Activated CD4-positive, alpha-beta T cell treated with anti-CD3 and anti-CD28 coated beads, Interleukin-10, Interleukin-2, amounts not matched to agents 100 ng/mL and 50 ng/mL, durations not matched to agents 16 hours and 8 hours (primary cell): ENCODE data around the gene SMARCAL1.

Experiments
- DNase-seq: peaks from one replicate; pipeline ENCODE4 v3.0.0-alpha.2; 2020

SMARCAL1 gene

GRCh38 chr2:216392945-216393840 is 19.1 kb upstream of the SMARCAL1 start:
- DNase-seq: no peak

DNA sequence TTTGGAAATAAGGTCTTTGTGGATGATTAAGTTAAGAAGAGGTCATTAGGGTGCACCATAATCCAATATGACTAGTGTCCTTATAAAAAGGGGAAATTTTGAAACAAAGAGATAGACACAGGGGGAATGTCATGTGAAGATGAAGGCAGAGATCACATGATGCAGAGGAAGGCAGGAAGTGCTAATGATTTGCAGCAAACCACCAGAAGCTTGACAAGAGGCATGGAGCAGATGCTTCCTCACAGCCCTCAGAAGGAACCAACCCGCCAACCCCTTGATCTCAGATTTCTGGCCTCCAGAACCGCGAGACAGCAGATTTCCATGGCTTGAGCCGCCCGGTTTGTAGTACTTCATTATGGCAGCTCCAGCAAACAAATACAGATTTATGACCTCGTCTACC is 17.4 kb upstream of the SMARCAL1 start:
- DNase-seq: no peak

DNA sequence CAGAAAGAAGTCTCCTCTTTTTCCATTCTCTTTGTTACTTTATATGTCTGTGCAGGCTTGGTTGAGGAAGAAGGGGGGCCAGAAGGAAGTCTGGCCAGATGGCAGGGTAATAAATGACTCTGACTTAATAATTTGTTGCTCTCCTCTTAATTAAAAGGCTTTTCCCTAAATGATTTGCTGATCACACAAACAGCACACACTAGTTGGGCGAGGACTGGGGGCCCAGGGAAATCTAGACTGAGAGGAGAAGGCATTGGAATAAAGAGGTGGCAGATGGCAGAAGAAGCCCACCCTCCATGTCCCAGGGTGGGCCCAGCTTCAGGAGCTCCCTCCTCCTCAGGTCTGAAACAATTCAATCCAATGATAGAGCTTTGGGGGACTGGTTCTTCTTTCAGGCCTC is 12.7 kb upstream of the SMARCAL1 start:
- DNase-seq: no peak

DNA sequence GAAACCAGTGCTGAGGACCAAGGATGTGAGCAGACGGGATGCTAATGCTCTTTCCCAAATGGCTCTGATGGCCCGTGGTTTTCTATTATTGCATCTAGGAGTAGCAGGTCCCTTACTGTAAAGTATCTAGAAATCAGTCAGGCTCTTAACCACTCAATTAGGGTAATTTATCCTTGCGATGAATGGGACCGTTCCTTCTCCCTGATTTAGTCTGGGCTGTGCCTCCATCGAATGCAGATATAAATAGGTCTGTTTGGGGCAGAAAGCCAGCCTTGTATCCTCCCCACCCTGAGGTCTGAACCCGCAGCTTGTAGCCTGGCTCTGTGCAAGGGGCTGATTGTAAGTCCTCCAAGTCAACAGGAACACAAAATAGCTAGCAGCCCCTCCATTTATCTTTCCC is 9.5 kb upstream of the SMARCAL1 start:
- DNase-seq: no peak

DNA sequence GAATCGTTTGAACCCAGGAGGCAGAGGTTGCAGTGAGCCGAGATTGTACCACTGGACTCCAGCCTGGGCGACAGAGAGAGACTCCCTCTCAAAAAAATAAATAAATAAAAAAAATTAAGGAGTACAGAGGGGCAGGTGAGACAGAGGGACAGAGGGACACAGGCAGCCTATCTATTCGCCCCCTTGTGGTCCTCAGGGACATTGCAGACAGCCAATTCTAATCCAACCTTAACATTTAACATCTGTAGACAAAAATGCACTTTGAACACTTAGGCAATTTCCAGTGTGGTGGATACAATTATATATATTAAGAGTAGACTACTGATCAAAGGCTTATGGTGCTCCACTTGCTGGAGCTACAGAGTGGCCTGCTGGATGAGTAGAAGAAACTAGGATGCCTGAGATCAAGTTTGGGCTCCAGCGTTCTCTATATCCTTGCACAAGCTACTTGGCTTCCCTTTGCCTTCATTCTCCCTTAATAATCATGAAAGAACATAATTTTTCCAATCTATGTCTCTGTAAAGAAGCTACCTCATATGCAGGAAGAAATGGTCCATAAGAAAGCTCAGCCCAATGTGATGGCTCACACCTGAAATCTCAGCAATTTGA is 8.2 kb upstream of the SMARCAL1 start:
- DNase-seq: peak; percentile 51

- DNase-seq: no peak
These were observed 6.7 kb upstream of the SMARCAL1 start for GRCh38 chr2:216405588-216405987.

DNA sequence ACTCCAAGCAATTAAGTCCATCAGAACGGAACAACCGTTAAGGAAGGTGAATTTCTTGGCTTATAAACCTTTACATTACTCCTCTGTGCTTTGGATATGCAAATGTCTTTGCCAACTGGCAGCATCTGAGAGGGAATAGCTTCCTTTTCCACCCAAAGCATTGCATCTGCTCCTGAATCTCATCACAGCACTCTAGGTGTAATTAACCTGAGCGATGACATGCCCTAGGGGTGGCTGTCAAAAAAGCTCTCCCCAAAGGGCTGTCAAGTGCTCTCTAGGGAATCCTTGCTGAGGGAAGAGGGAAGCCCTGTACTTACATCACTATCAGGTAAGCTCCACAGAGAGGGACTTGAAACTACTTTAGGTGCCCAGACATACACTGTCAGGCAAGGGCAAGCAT is 5.5 kb upstream of the SMARCAL1 start:
- DNase-seq: no peak

- no peak for DNase-seq
These were observed 3.6 kb upstream of the SMARCAL1 start for GRCh38 chr2:216408426-216409290.

DNA sequence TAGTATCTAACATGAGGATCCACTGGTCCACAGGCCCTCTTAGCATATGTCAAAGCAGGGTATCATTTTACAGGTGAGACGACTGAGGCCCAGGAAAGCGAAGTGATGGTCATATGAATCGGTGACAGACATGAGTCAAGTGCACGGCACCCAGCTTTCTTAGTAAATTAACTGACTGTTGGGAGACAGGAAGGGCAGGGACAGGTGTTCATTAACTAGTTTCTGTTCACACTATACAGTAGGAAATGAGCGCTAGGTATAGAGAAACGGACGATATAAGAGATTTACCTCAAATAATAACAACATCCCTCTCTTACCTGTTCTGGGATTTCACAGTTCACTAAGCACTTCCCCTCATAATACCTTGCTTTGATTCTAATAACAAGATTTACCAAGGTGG is 1.7 kb upstream of the SMARCAL1 start:
- DNase-seq: no peak

DNA sequence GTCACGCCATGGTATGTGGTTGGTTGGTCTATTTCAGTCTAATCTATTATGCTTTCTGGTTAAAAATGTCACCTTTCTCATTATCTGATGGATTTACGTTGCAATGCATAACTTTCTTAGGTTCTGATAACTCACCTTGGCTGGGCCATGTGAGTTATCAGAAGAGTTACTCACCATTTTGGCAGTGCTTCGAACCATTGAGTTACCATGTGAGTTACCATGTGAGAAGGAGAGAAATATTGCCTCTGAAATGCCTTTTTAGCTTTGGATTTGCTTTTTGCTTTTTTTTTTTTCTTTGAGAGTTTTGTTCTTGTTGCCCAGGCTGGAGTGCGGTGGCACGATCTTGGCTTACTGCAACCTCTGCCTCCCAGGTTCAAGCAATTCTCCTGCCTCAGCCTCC is 1.6 kb downstream of the SMARCAL1 start:
- no peak for DNase-seq

DNA sequence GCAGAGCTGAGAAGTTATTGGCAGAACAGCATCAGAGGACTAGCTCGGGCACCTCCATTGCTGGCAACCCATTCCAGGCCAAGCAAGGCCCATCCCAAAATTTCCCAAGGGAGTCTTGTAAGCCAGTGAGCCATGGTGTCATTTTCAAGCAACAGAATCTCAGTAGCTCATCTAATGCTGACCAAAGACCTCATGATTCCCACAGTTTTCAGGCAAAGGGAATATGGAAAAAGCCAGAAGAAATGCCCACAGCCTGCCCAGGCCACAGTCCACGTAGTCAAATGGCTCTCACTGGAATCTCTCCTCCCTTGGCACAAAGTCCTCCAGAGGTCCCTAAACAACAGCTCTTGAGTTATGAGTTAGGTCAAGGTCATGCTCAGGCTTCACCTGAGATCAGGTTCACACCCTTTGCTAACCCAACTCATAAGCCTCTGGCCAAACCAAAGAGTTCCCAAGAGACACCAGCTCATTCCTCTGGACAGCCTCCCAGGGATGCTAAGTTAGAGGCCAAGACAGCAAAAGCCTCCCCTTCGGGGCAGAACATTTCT is 2.6 kb downstream of the SMARCAL1 start:
- DNase-seq: no peak

- DNase-seq: no peak
These were observed 3.3 kb downstream of the SMARCAL1 start for GRCh38 chr2:216415541-216415940.

DNA sequence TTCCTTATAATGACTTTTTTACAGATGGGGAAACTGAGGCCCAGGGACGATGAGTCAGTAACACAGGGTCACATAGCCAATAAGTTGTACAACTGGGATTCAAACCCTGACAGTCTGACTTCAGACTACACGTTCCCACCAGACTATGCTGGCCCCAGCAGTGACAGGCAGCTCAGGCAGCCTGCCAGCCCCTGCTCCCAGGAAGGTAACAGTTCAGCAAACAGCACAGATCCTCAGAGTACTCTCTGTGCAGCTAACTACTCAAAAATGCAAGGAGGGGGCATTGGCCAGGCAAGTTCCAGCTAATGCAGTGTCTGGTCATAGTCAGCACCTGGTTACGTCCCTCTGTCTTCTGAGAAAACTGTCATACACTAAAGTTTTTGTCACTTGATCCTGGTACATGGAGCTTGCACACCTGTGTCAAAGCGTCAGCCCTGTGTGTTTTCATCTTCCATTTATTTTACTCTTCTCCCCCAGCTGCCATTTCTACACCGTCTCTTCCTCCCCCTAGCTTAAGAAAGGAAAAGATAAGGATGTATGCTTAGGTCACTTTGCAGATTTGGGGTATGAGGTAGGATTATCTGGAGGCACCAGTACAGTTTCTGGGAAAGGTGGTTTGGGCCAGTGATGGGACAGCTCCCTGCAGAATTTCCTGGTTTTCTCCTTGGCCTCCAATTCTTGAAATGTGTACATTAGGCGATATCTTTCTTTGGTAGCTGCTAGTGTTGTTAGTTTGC is 4.5 kb downstream of the SMARCAL1 start:
- DNase-seq: no peak

- no peak for DNase-seq
These were observed 6.7 kb downstream of the SMARCAL1 start for GRCh38 chr2:216418981-216419380.

- DNase-seq: no peak
These were observed 8.2 kb downstream of the SMARCAL1 start for GRCh38 chr2:216420367-216421101.

- no peak for DNase-seq
These were observed 10.8 kb downstream of the SMARCAL1 start for GRCh38 chr2:216423071-216423470.

GRCh38 chr2:216424274-216424673 is 12.0 kb downstream of the SMARCAL1 start:
- DNase-seq: no peak

- no peak for DNase-seq
These were observed 12.9 kb downstream of the SMARCAL1 start for GRCh38 chr2:216425008-216425787.

DNA sequence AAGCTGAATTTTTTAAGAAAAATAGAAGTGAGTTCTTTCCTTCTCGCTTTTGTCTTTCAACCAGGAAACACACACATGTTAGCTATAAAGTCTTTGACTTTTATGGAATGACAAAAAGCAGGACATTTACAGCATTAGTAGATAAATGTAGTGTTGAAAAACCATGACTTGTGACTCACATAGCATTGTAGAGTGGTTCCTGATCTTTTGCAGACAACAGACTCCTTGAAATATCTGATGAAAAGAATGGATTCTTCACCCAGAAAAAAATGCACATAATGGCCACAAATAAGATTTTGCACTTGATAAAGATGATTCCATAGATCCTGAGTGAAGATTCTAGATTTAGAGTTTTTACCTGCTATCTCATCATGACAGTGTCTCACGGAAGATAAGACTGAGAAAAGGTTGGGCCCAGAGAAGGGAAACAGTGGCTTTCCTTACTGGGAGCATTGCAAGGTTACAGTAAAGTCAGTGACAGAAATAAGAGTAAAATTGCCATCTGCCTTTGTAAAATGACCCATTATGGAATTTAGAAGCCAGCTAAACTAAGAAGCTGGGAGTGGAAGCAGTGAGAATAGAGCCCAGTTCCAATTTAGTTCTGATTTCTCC is 14.0 kb downstream of the SMARCAL1 start:
- no peak for DNase-seq

GRCh38 chr2:216426938-216427337 is 14.7 kb downstream of the SMARCAL1 start:
- DNase-seq: no peak
